Occipital lobe (tissue), 2 donors: ENCODE results near the gene OR10A5. TPM values are rescaled to one million over a fixed set of nuclear protein-coding genes. Genes with fewer than 3 reads are reported as not detected.
"Not testable (repeated sequence)": the region's sequence is repeated elsewhere in the genome, so short reads cannot be mapped to it uniquely, and the experiment has no call there.

Source experiments
- DNase-seq: peaks from one replicate; lab custom pipeline; 2025; lab: John Stamatoyannopoulos, UW
- total RNA-seq: library from RNA; depleted of rRNA; stranded (reverse); fragments of >200 nt; gene quantifications from one replicate; pipeline ENCODE4 v1.2.3, GENCODE V29; 2014

OR10A5 gene
- not detected for total RNA-seq

DNA sequence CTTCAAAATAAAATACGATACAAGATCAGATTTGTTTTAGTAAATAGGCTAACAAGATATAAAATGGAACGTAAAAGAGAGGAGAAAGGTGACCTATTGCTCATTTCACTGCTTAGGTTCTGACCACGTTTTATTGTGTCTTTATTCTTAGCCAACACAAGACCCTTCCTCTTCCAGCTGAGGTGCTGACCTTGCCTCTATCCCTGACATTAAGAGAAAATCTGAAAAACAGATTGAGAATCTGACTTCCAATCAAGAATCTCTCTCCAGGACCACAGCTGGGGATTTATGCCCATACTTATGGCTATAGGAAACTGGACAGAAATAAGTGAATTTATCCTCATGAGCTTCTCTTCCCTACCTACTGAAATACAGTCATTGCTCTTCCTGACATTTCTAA, at the start of gene OR10A5:
TSS of gene OR10A5 (plus strand) at position 301 of the 400 bp plus-strand sequence. CDS start at position 301, 0 bp downstream.
- no peak for DNase-seq

DNA sequence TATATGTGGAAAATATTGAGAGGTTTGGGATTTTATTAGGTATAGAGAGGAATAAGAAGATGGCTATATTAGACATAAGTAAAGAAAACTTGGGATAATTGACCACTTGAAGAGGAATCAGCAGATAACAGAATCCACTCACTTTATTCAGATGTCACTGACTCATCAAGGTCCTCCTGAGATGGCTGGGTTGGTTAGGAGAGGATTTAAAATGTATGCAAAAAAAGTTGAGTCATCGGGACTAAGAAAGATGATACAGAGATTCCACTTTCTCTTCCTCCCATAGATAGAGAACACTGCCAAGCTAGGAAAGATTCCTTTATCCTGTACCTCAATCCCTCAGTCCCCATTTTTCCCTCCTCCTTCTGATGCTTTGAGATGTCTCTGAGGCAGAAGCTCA, 46.1 kb upstream of the OR10A5 start, which contains the start of gene OR6A2:
TSS of gene OR6A2 (minus strand) at position 288 of the 400 bp plus-strand sequence. CDS start 3,981 bp downstream, outside the sequence.
- no peak for DNase-seq

DNA sequence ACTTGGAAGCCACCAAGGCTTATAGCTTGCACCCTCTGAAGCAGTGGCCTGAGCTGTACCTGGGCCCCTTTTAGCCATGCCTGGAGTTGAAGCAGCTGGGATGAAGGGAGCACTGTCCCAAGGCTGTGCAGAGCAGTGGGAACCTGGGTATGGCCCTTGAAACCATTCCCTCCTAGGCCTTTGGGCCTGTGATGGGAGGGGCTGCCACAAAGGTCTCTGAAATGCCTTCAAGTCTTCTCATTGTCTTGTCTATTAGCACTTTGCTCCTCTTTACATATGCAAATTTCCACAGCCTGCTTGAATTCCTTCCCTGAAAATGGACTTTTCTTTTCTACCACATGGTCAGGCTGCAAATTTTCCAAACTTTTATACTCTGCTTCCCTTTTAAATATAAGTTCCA, 44.4 kb upstream of the OR10A5 start:
- DNase-seq = not testable (repeated sequence)

DNA sequence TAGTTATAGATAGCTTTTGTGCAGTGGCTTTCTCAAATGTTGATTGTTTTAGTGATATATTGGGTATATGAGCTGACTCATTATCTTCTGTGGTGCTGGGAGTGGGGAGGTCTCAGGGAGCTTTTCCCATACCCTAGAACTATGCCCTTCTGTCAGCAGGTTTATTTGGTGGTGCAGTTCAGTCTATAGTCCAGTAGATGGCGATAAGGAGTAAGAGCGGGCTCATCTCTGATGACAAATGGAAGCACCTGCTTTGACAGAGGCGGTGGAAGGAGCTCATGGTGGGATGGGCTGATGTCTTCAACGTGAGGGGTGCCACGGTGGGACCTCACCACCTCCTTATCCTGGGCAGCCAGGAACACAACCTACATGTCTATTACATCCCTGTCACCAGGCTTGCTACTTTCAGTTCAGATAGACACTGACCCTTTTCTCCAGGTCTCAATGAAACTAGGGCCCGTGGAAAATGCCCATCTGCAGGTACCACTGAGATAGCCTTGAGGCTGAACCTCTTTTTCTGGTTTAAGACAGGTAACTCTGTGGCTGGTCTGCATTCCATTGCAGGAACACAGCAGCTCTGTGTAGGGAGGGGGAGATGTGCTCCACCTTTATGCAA, 33.0 kb upstream of the OR10A5 start:
- no peak for DNase-seq

- no peak for DNase-seq
These were observed 31.8 kb upstream of the OR10A5 start for GRCh38 chr11:6813656-6814055.

DNA sequence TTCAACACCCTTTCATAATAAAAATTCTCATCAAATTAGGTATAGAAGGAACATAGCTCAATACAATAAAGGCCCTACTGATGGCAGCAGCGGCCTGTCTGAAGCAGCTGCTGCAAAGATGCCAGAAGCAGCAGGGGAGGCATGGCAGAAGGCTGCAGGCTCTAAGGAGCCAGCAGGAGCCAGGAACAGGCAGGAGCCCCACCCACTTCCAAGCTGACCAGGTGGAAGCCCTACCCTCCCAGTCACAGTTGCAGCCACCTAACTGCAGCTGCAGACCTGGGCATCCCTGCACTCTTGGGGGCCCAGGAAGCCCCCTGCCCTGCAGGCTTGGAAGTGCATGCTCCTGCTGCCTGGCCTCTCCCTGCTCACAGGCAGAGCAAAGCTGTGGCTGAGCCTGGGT, 27.8 kb upstream of the OR10A5 start:
- no peak for DNase-seq

DNA sequence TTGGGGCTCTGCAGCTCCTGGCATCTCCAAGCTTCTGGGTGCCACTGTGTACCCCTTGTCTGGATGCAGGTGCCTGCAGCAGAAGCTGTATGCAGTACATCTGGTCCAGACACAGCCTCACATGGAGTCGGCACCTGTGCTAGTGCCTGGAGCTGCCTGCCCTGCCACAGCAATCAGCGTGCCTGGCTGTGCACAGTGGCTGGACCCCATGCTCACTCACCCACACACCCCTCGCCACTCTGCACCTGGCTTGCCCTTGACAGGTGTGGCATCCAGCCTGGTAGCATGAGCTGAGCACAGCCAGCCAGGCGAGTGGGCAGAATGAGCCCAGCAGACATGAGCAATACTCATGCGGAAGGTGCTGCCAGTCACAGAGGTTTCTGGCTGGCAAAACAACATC, 26.5 kb upstream of the OR10A5 start:
- DNase-seq = no peak

DNA sequence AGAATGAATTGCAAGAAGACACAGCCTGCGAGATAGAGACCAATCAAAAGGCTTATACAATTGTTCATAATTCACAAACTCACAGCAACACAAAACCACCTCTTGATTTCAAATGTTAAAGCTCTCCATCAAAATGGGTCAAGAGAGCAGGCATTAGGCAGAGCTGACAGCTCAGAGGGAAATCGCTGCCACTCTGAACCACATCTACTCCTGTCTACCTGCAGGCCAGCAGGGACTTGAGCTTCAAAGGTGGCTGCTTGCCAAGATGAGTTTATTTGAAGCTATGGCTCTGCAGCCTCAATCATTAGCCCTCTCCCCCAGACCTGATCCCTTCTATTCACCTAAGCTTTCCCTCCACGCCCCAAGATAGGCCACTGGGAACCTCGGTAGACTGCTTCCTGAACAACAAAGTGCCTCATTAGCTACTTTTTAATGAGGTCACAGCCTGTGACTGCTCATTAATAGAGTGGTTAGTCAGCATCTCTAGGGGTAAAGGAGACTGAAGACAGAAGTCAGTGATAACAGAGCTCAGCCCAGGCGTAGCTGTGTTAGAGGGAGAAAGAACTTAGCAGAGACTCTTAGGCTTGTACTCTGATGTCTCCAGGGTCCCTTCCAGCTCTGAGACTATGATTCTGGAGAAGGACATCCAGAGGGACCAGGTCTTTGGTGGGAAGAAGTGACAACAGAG, 21.2 kb upstream of the OR10A5 start:
- DNase-seq = no peak

DNA sequence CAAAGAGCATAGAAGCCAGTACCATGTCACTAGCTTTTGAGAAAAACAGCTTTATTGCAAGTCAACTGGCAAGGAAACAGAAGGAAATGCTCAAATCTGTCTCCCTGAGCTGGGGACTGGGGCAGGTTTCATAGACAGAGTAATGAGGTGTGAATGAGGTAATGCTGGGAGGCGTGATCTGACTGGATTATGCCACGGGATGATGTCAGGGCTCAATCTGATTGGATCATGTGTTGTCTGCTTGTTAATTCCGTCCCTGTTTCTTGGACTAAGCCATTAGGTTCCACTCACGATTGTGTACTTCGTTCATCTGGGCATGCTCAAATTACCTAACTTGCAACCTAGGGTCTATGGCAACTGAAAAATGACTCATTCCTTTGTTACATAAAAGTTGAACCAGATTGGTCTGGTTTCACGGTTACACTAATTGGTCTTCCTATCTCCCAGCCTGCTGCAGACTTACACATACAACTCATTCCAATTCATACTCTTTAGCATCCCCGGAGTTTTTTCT, 20.2 kb upstream of the OR10A5 start:
- no peak for DNase-seq

DNA sequence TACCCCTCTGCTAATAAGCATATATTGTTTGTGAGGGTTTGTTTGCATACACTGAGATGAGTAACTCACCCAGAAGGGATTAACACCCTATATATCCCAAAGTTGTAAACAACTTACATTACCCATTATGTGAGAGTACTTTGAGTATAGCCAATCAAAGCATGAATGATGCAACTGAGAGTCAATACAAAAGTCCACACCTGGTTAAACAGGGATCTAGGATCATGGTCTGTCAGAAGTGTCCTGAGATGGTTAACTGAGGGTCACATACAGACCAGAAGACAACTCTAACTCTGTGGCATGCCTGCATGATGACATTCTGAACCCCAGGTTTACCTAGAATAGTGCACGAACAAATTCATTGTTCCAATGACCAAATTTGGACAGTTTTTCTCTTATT, 17.4 kb upstream of the OR10A5 start:
- DNase-seq = no peak

DNA sequence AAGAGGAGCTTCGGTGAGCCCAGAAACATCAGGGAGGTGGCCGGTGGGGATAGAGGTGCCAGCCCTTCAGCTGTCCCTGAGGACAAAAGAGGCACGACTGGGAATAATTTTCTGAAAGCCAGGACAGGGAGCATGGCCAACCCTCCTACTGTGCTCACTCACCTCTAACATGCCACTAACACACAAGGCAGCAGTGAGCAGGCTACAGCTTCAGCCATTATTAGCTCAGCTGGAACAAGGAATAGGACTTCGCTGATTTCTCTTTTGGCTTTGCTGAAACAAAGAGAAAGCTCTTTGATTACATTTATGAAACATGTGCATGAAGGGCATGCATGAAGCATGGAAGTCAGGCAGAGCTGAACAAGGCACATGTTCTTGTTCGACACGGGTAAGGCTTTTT, 12.1 kb upstream of the OR10A5 start:
- DNase-seq = no peak

DNA sequence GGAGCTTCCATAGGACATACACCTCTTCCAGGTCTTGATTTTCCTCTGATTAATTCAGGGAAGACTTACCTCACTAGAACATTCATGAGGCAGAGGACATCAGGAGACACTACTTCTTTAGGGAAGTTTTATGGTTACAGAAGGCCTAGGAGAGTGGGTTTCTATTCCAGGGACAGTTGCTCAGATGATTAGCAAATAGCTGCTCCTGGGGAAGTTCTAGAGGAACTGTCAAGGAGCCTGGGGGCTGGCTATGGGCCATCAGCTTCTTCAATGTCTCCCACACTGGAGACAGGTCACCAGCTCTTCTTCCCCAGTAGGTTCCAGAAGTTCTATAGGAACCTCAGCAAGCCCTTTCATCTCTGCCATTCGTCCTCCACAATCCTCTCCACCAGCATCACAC, 11.5 kb upstream of the OR10A5 start:
- DNase-seq = no peak

DNA sequence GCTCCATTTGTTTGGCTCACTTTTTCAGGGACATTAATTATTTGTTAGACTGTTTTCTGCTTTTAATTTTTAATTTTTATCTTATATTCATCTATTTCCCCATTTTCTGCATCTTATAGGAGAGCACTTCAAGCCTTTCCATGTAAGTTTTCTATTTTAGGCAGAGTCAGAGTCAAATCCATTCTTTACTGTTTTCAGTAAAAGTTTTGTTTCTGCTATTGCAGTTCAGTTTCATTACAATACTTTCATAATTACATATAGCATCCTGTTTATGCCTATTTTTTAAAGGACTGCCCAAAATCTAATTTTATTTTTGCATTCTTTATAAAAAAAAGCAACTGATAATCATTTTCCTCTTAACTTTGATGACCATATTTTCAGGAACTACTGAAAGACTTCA, 3.8 kb upstream of the OR10A5 start:
- no peak for DNase-seq

DNA sequence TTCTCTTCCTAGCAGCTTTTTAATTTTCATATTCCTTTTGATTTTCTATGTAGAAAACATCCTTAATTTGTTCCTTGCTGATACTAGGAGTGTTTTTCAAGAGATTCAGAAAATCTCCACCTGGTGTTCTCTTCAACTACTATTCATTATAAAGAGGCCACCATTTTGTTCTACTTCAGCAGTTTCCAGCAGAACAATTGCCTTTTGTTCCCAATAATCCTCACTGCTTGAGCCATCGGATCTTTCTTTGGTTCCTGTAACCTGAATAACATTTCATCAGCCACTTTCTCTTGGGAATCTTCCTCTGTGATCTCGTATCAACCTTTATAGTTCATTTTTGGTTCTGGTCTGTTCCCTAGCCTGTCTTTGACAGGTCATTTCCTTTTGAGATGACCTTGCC, 1.8 kb upstream of the OR10A5 start:
- no peak for DNase-seq

DNA sequence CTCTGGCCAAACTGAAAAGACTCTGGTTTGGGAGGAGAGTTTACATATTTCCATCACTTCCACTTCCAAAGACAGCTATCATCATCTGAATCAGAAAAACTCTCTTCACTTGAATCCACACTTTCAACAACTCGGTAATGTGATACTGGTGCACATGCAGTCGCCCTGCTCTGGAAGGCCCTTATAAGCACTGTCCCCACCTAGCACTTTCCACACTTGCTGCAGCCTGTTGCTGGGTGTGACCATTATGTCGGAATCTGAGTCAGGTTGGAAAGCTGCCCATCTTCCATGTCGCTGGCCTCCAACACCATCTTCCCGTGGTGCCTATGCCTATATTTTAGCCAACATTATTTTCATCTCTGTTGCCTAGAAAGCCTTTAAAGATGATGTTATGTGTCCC, 1.1 kb upstream of the OR10A5 start:
- no peak for DNase-seq

DNA sequence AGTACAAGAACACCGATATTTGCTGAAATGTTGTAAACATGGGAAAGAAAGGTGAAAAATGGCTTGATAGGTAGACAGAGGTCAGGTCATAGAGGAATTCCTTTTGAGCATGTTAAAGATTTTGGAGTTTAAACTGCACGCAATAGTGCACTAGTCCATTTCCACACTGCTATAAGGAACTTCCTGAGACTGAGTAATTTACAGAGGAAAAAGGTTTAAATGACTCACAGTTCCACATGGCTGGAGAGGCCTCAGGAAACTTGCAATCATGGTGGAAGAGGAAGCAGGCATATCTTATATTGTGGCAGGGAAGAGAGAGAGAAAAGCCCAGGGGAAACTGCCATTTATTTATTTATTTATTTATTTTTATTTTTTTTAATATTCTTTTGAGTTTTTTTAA, 5.0 kb downstream of the OR10A5 start:
- no peak for DNase-seq

DNA sequence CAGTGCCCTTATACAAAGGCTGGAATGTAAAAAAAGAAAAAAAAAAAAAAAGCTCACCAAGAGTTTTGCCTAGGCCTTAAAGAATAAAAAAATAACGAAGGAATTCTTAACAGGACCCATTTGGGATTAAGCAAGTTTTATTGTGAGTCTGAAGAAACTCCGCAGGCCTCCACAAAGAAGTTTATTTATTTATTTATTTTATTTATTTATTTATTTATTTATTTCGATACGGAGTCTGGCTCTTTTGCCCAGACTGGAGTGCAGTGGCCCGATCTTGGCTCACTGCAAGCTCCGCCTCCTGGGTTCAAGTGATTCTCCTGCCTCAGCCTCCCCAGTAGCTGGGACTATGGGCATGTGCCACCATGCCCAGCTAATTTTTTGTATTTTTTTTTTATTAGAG, 9.3 kb downstream of the OR10A5 start:
- not testable (repeated sequence) for DNase-seq

DNA sequence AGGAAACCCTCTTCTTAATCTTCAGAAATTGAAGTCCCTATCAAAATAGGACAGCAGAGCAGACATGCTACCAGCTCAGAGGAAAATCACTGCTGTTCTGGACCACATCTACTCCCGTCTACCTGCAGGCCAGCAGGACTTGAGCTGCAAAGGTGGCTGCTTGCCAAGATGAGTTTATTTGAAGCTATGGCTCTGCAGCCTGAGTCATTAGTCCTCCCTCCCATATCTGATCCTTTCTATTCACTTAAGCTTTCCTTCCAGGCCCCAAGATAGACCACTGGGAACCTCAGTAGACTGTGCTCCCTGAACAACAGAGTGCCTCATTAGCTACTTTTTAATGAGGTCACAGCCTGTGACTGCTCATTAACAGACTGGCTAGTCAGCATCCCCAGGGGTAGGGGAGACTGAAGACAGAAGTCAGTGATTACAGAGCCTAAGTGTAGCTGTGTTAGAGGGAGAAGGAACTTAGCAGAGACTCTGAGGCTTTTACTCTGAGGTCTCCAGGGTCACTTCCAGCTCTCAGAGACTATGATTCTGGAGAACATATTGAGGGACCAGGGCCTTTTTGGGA, 10.6 kb downstream of the OR10A5 start:
- no peak for DNase-seq

DNA sequence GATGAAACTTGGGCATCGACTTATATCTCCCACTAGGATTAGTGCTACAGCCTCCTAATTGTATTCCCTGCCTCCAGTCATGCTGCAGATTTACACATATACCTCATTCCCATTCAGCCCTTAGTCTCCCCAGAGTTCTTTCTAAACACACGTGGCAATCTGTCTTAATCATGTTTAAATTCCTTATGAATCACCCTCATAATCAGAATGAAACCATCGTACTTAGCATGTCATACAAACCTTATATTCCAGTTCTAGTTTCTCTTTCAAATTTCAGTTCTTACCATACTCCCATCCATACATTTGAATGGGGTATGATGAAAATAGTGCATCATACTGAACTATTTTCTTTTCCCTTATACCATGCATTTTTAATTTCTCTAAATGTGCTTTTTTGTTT, 11.4 kb downstream of the OR10A5 start:
- no peak for DNase-seq

- DNase-seq = no peak
These were observed 17.5 kb downstream of the OR10A5 start, which contains the start of gene OR10A2 for GRCh38 chr11:6862961-6863360. OR10A2 (plus strand) TSS chr11:6863057; CDS start chr11:6869755, 6,698 bp downstream.

GRCh38 chr11:6864438-6864837, 19.0 kb downstream of the OR10A5 start:
- no peak for DNase-seq

DNA sequence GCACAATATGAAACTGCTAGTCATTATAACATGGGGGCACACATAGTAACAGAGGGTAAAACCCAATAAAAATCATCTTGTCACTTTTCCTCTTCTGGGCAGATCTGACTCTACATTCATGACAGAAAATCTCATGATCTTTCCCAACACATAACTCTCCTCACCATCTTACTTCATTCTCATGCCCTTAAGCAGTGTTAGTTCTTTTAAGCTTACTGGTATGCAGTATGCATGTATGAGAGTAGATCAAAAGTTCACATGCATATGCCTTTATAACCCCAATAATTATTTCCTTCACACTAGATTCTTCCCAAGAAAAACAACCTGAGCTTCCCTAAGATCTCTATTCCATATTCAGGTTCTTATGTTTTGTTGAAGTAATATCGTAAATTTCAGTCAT, 25.8 kb downstream of the OR10A5 start:
- no peak for DNase-seq

DNA sequence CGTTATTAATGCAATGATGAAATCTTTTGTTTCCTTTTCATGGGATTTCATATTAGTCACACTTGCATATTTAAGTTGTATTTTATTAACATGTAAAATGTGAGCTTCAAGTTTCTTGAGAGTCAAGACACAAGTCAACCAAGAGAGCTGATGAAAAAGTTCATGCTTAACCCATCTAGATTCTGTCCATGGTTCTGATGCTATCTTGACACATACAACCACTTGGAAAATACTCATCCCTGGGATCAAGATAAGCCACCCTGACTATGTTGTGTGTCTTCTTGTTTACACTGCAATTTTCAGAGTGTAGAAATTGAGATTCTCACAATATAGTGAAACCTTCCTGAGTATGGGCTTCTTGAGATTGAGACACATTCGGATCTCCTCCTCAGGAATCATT, 30.3 kb downstream of the OR10A5 start:
- no peak for DNase-seq
